GM19372 (cell line): Measurements from ENCODE around the gene FBN3.
"Not testable (repeated sequence)": the region's sequence is repeated elsewhere in the genome, so short reads cannot be mapped to it uniquely, and the experiment has no call there.

Experiments
- ATAC-seq: cut with Tn5 transposase; IDR thresholded peaks from one replicate; pipeline ENCODE4 v1.9.1; 2021; ENCODE audit warnings: mild to moderate bottlenecking, low read depth, moderate library complexity; ENCODE audit not compliant: unreplicated experiment

The FBN3 gene

DNA sequence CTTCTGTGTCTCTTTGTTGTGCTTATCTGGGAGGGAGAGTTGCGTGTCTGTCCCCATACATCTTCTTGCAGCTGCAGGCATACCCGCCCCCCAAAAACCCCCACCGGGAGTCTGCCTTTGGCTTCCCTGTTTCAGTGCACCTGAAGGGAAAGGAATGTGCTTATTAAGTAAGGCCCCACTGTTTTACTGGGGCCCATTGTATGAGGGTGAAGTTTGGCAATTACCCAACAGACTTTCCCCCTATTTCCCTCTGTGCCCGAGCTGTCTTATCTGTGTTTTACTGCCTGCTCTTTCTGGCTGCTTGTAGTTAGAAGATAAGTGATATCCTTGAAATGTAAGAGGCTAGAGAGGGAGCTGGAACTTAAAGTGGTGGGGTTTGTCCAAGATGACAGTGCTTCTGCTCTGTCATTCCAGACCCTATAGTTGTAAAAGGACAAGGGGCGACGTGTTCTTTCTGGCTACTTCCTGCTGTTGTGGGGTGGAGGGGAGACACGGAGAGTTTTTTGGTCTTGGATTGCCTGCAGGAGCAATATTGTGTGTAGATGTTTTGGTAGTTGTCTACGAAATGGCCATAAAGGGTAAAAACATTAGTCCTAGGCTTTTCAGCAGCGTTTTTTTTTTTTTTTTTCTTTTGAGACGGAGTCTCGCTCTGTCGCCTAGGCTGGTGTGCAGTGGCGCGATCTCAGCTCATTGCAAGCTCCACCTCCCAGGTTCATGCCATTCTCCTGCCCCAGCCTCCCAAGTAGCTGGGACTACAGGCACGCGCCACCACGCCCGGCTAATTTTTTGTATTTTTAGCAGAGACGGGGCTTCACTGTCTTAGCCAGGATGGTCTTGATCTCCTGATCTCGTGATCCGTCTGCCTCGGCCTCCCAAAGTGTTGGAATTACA, 115.9 kb downstream of the FBN3 start:
- not testable (repeated sequence) for ATAC-seq

DNA sequence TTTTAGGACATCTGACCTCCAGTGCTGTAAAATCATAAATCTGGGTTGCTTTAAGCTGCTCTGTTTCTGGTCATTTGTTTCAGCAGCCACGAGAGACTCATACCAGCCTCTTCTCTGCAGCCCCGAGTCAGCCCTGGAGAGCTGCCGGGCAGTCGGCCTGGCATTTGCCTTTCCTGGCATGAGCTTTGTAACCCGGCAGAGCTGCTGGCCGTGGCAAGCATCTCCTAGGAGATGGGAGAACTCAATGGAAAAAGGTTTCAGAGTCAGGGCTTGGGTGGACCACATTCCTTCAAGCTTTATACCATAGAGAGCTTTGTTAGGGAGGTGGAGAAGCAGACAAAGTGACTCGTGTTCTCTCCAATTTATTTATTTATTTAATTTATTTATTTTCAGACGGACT, 118.4 kb downstream of the FBN3 start:
- ATAC-seq, result no peak

GRCh38 chr19:8028951-8029491, 120.4 kb downstream of the FBN3 start:
- no peak for ATAC-seq

- no peak for ATAC-seq
Measured at GRCh38 chr19:8025316-8025715, 124.1 kb downstream of the FBN3 start.

DNA sequence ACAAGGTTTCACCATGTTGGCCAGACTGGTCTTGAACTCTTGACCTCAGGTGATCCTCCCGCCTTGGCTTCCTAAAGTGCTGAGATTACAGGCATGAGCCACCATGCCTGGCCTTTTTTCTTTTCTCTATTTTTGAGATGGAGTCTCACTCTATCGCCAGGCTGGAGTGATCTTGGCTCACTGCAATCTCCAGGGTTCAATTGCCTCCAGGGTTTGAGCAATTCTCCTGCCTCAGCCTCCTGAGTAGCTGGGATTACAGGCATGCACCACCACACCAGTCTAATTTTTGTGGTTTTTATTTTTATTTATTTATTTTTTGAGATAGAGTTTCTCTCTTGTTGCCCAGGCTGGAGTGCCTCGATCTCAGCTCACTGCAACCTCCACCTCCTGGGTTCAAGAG, 125.1 kb downstream of the FBN3 start:
- not testable (repeated sequence) for ATAC-seq

- ATAC-seq, result no peak
Measured at GRCh38 chr19:8023371-8023770, 126.0 kb downstream of the FBN3 start.

GRCh38 chr19:8022275-8022674, 127.1 kb downstream of the FBN3 start:
- ATAC-seq, result no peak

DNA sequence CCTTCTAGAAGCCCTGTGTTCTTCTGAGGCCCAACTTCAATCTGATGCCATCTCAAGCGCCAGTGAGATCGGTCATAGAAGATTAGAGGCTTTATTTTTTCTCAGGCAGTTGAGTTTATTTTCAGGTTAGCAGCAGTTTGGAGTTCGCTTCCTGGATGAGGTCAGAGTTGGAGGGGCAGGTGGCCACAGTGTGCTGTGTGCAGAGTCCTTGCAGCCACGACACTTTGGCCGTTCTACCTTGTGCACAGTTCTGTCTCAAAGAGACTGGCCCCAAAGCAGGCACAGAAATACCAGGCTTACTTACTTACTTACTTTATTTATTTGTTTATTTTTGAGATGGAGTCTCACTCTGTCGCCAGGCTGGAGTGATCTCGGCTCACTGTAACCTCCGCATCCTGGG, 128.0 kb downstream of the FBN3 start:
- no peak for ATAC-seq

DNA sequence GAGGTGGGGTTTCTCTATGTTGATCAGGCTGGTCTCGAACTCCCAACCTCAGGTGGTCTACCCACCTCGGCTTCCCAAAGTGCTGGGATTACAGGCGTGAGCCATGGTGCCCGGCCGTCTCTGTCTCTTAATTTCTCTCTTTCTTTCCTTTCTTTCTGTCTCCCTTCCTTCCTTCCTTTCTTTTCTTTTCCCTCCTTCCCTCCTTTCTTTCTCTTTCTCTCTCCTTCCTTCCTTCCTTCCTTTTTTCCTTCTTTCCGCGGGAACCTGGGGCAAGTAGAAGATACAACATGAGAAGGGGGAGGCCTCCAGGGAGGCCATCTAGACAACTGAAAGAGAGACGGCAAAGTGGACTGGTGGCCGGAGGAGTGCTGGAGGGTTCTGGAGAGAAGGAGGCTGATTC, 128.7 kb downstream of the FBN3 start:
- no peak for ATAC-seq

DNA sequence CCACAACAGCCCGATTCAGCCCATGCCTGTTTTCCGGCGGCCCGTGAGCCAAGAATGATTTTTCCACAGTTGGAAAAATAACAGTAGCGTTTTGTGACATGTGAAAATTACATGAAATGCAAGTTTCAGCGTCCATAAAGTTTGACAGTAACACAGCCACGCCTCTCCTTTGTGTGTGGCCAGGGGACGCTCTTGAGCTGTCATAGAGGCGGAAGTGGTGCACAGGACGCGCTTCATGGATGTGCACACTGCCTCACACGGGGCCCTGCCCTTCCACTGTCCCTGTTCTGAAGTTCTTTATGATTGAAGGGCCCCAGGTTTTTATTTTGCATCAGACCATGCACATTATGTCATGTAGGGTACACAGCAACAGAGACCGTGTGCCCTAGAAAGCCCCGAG, 131.6 kb downstream of the FBN3 start:
- no peak for ATAC-seq
